ENCODE results near the gene ACSL4.

GRCh38 chrX:109696146-109696740 is 36.8 kb downstream of the ACSL4 start:
- no peak for TF ChIP-seq CTCF (IDR thresholded peaks at IDR 0.05; ENCODE audit: low read depth, low read length, poor library complexity, severe bottlenecking)
- no peak for TF ChIP-seq EZH2phosphoT487 (IDR thresholded peaks at IDR 0.05; ENCODE audit: borderline replicate concordance, low read length)

Data from DOHH2 (cell line).